ENCODE data around the gene ZNF117. TPM values are rescaled to one million over a fixed set of nuclear protein-coding genes. Genes with fewer than 3 reads are reported as not detected.
"Not testable (repeated sequence)": the region's sequence is repeated elsewhere in the genome, so short reads cannot be mapped to it uniquely, and the experiment has no call there.

The ZNF117 gene
- total and polyA plus RNA-seq, 9 of the 15 experiments (the other 6 are each of a cell fraction or from before 2014, with no cell fraction given): 2.5 to 18.9 (median 14.1) TPM

- no peak for TF ChIP-seq HNRNPK (IDR thresholded peaks at IDR 0.05; ENCODE audit: low read depth, low read length, poor library complexity, severe bottlenecking)
- TF ChIP-seq MTA1 (IDR thresholded peaks at IDR 0.05; ENCODE audit: borderline replicate concordance): no peak
- peak; percentile 44 for TF ChIP-seq RBM25 (IDR thresholded peaks at IDR 0.05; ENCODE audit: low read depth, low read length, severe bottlenecking)
- no peak for TF ChIP-seq MEF2D (tag; conservative IDR thresholded peaks at IDR 0.05; ENCODE audit: low read depth)
- TF ChIP-seq ZBTB8A (IDR thresholded peaks at IDR 0.05; ENCODE audit: partially characterized antibody): peak; percentile 29
- TF ChIP-seq PYGO2 (tag; IDR thresholded peaks at IDR 0.05): no peak
- TF ChIP-seq CBX5 (IDR thresholded peaks at IDR 0.05; ENCODE audit: borderline replicate concordance, low read depth): 0 out of 2 replicates have a peak, but pooled peaks have one; percentile 16
- TF ChIP-seq, protein P1, sequence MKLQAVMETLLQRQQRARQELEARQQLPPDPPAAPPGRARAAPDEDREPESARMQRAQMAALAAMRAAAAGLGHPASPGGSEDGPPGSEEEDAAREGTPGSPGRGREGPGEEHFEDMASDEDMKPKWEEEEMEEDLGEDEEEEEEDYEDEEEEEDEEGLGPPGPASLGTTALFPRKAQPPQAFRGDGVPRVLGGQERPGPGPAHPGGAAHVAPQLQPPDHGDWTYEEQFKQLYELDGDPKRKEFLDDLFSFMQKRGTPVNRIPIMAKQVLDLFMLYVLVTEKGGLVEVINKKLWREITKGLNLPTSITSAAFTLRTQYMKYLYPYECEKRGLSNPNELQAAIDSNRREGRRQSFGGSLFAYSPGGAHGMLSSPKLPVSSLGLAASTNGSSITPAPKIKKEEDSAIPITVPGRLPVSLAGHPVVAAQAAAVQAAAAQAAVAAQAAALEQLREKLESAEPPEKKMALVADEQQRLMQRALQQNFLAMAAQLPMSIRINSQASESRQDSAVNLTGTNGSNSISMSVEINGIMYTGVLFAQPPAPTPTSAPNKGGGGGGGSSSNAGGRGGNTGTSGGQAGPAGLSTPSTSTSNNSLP (IDR thresholded peaks at IDR 0.05; ENCODE audit: borderline replicate concordance, low read depth, low read length): 0 out of 2 replicates have a peak, but pooled peaks have one; percentile 34
- TF ChIP-seq ZNF121 (CRISPR knock-in tag; conservative IDR thresholded peaks at IDR 0.05): peak; percentile 49
- TF ChIP-seq RAD21 (CRISPR knock-in tag; conservative IDR thresholded peaks at IDR 0.05 in 1 of 2, IDR thresholded peaks at IDR 0.05 in 1 of 2): peak; percentile 62 to 94
- TF ChIP-seq FOSL1 (tag; conservative IDR thresholded peaks at IDR 0.05): no peak
- TF ChIP-seq STAT5A (IDR thresholded peaks at IDR 0.05; ENCODE audit: borderline replicate concordance, low read length): no peak
- no peak for TF ChIP-seq TEAD2 (tag; IDR thresholded peaks at IDR 0.05)
- TF ChIP-seq, protein P2, sequence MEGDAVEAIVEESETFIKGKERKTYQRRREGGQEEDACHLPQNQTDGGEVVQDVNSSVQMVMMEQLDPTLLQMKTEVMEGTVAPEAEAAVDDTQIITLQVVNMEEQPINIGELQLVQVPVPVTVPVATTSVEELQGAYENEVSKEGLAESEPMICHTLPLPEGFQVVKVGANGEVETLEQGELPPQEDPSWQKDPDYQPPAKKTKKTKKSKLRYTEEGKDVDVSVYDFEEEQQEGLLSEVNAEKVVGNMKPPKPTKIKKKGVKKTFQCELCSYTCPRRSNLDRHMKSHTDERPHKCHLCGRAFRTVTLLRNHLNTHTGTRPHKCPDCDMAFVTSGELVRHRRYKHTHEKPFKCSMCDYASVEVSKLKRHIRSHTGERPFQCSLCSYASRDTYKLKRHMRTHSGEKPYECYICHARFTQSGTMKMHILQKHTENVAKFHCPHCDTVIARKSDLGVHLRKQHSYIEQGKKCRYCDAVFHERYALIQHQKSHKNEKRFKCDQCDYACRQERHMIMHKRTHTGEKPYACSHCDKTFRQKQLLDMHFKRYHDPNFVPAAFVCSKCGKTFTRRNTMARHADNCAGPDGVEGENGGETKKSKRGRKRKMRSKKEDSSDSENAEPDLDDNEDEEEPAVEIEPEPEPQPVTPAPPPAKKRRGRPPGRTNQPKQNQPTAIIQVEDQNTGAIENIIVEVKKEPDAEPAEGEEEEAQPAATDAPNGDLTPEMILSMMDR (IDR thresholded peaks at IDR 0.05 in 2 of 3, conservative IDR thresholded peaks at IDR 0.05 in 1 of 3; ENCODE audit: insufficient read depth in 2 of 3, low read depth in 1 of 3, low read length in 3 of 3): peak; percentile 55 to 80 (median 63); a peak in 5 of 6 replicates
Observed at GRCh38 chr7:64951250-64951848, 39.5 kb downstream of the ZNF117 start (continued).

DNA sequence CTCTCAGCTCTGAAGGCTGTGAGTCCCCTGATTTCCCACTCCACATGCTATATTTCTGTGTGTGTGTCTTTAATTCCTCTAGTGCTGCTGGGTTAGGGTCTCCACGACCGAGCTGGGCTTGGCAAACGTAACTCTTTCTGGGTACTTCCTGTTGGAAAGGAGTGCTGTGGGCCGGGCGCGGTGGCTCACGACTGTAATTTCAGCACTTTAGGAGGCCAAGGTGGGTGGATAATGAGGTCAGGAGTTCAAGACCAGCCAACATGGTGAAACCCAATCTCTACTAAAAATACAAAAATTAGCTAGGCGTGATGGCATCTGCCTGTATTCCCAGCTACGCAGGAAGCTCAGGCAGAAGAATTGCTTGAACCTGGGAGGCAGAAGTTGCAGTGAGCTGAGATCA, 40.2 kb downstream of the ZNF117 start:
- H3K27me3 ChIP-seq (ENCODE audit: control insufficient read depth in 2 of 2, insufficient read depth in 2 of 2, low read length in 2 of 2); BruUV-seq (replicated peaks); H3K27ac ChIP-seq (ENCODE audit: extremely low read depth, low read depth, low read length); in situ Hi-C loops (cut with MboI); H3K4me3 ChIP-seq; H3K9ac ChIP-seq (ENCODE audit: insufficient read depth in 1 of 2, low read depth in 2 of 2, low read length in 2 of 2); H4K20me1 ChIP-seq (replicated peaks; ENCODE audit: control insufficient read depth, insufficient read depth, low read length); DNase-seq (ENCODE audit: extremely low read depth in 1 of 4, low spot score in 3 of 4); H2AFZ ChIP-seq (ENCODE audit: low read depth, low read length); ATAC-seq; FAIRE-seq; H3K9me1 ChIP-seq (ENCODE audit: control insufficient read depth, insufficient read depth, low read length); H3K79me2 ChIP-seq (ENCODE audit: control insufficient read depth, insufficient read depth, low read length); H3K36me3 ChIP-seq (ENCODE audit: control insufficient read depth, insufficient read depth, low read length); H3K4me2 ChIP-seq (ENCODE audit: insufficient read depth, low read length): not testable (repeated sequence)
- intact Hi-C loops (cut with micrococcal nuclease): loop anchor here (2.0 to 10.0 kb wide), 4 partner anchors 47 to 524 kb away; no protein-coding TSS in a partner anchor
- ChIA-PET POLR2A (interaction anchor here (0.7 kb wide), 1 partner anchor 9 kb away, joined by 3 read pairs; no protein-coding TSS in a partner anchor), CTCF (ENCODE audit: low intra/inter-chr PET ratio) (interaction anchor here (0.7 kb wide), 1 partner anchor 358 kb away, joined by 4 read pairs; no protein-coding TSS in a partner anchor)
- 71% methylated on average over 9 of the region's 9 CpGs for WGBS (ENCODE audit: insufficient coverage, low coverage, missing lambda C conversion rate)
- Histone ChIP-seq H3K4me1 (replicated peaks in 1 of 2; ENCODE audit: control insufficient read depth in 2 of 2, insufficient read depth in 2 of 2, low read length in 2 of 2) (peaks cover 8 to 21% of the 10 kb centered on the region in 2 experiments; a peak in 4 of 5 replicates), H3K9me3 (replicated peaks; ENCODE audit: control insufficient read depth, insufficient read depth, low read depth, low read length) (peaks cover 20% of the 10 kb centered on the region)

Measured in K562 (cell line).